ENCODE measurements around the gene ZNF865.

The ZNF865 gene

DNA sequence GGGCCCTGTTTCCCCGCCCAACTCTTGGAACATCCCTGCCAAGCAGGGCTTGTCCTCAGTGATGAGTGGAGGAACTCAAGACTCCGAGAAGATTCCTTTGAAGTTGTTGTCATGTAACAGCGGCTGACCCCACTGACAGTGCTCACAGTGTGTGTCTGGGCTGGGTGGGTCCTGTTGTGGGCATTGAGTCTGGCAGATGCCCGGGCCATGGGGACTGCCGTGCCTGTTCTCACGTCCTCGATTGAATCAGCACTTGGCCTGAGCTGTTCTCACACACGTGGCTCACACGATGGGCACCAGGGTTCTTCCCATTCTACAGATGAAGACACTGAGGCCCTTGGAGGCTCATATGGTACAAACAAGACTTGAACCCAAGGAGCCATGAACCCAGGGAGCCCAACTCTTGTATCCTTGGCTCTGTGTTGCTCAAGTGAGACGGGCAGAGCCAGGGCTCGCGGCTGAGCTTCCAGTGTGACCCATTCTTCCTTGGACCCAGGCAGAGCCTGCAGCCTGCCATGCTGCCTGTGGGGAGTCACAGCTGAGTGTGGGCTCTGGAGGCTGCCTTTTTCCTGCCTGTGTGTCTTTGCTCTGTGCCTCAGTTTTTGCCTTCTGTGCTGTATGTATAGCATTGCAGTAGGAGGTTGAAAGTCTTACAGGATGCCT is 61.0 kb downstream of the ZNF865 start:
- H3K4me3 ChIP-seq (ENCODE audit: control insufficient read depth, low read depth, low read length): no peak overlapping the region
- no peak for DNase-seq (ENCODE audit: low read depth)
- TF ChIP-seq, protein P1, sequence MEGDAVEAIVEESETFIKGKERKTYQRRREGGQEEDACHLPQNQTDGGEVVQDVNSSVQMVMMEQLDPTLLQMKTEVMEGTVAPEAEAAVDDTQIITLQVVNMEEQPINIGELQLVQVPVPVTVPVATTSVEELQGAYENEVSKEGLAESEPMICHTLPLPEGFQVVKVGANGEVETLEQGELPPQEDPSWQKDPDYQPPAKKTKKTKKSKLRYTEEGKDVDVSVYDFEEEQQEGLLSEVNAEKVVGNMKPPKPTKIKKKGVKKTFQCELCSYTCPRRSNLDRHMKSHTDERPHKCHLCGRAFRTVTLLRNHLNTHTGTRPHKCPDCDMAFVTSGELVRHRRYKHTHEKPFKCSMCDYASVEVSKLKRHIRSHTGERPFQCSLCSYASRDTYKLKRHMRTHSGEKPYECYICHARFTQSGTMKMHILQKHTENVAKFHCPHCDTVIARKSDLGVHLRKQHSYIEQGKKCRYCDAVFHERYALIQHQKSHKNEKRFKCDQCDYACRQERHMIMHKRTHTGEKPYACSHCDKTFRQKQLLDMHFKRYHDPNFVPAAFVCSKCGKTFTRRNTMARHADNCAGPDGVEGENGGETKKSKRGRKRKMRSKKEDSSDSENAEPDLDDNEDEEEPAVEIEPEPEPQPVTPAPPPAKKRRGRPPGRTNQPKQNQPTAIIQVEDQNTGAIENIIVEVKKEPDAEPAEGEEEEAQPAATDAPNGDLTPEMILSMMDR (IDR thresholded peaks at IDR 0.05; ENCODE audit: control insufficient read depth, insufficient read depth, low read depth, low read length, missing control alignments): no peak
